ENCODE measurements around the gene ARSG.

The ARSG gene

GRCh38 chr17:68423251-68423650 is 132.0 kb downstream of the ARSG start:
- Histone ChIP-seq H3K79me2 (ENCODE audit: insufficient read depth, low read length) (no peaks in the 10 kb centered on the region), H4K20me1 (ENCODE audit: low read depth, low read length) (no peaks in the 10 kb centered on the region), H3K36me3 (ENCODE audit: low read length) (no peaks in the 10 kb centered on the region), H3K4me3 (ENCODE audit: insufficient read depth, low read length, poor library complexity, severe bottlenecking) (no peak overlapping the region), H2AFZ (ENCODE audit: low read depth, low read length, severe bottlenecking) (no peak overlapping the region), H3K9me2 (replicated peaks; ENCODE audit: insufficient read depth, low read length) (no peaks in the 10 kb centered on the region), H3K27me3 (ENCODE audit: low read length) (no peaks in the 10 kb centered on the region), H3F3A (ENCODE audit: insufficient read depth) (no peaks in the 10 kb centered on the region), H3K27ac (ENCODE audit: low read depth, low read length) (no peak overlapping the region), H3K4me2 (ENCODE audit: low read depth, low read length, poor library complexity, severe bottlenecking) (no peak overlapping the region), H3K9ac (ENCODE audit: low read length) (no peak overlapping the region), H3K9me3 (ENCODE audit: insufficient read depth, low read length) (no peaks in the 10 kb centered on the region)
- TF ChIP-seq EZH2phosphoT487 (conservative IDR thresholded peaks at IDR 0.05; ENCODE audit: low read length) (no peak), CTCF (IDR thresholded peaks at IDR 0.05; ENCODE audit: insufficient read depth, low read length, poor library complexity, severe bottlenecking) (no peak)

DNA sequence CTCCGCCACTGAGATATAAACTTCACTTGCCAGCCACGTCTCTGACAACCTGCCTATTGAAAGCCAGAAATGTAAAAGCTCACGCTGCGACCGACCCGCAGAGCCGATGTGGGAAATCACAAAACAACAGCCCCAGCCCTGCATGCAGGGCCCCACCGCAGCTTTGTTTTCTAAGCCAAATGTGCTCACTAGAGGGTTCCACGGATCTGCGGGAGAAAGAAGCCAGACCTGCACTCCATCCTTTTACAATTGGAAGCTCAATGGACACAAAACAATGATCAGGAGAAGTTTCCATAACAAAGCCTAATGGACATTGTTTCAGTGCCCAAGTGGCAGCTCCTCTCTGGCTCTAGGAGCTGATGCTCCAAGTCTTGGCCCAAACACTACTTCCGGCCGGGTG is 132.9 kb downstream of the ARSG start:
- no peaks in the 10 kb centered on the region for H3K9me3 ChIP-seq (ENCODE audit: insufficient read depth, low read length)
- no peaks in the 10 kb centered on the region for H3K27me3 ChIP-seq (ENCODE audit: low read length)
- H3F3A ChIP-seq (ENCODE audit: insufficient read depth), result no peaks in the 10 kb centered on the region
- H4K20me1 ChIP-seq (ENCODE audit: low read depth, low read length), result no peaks in the 10 kb centered on the region
- H3K79me2 ChIP-seq (ENCODE audit: insufficient read depth, low read length), result no peaks in the 10 kb centered on the region
- no peaks in the 10 kb centered on the region for H3K9me2 ChIP-seq (replicated peaks; ENCODE audit: insufficient read depth, low read length)
- H3K4me3 ChIP-seq (ENCODE audit: insufficient read depth, low read length, poor library complexity, severe bottlenecking), result no peak overlapping the region
- no peak overlapping the region for H3K9ac ChIP-seq (ENCODE audit: low read length)
- TF ChIP-seq EZH2phosphoT487 (conservative IDR thresholded peaks at IDR 0.05; ENCODE audit: low read length) (no peak), CTCF (IDR thresholded peaks at IDR 0.05; ENCODE audit: insufficient read depth, low read length, poor library complexity, severe bottlenecking) (no peak)
- no peak overlapping the region for H3K4me2 ChIP-seq (ENCODE audit: low read depth, low read length, poor library complexity, severe bottlenecking)
- no peak overlapping the region for H2AFZ ChIP-seq (ENCODE audit: low read depth, low read length, severe bottlenecking)
- H3K27ac ChIP-seq (ENCODE audit: low read depth, low read length), result no peak overlapping the region
- H3K36me3 ChIP-seq (ENCODE audit: low read length), result no peaks in the 10 kb centered on the region

GRCh38 chr17:68424861-68425260 is 133.6 kb downstream of the ARSG start:
- no peak overlapping the region for H3K27ac ChIP-seq (ENCODE audit: low read depth, low read length)
- H3K4me2 ChIP-seq (ENCODE audit: low read depth, low read length, poor library complexity, severe bottlenecking), result no peak overlapping the region
- no peaks in the 10 kb centered on the region for H3K9me3 ChIP-seq (ENCODE audit: insufficient read depth, low read length)
- no peaks in the 10 kb centered on the region for H4K20me1 ChIP-seq (ENCODE audit: low read depth, low read length)
- H3F3A ChIP-seq (ENCODE audit: insufficient read depth), result no peaks in the 10 kb centered on the region
- no peaks in the 10 kb centered on the region for H3K36me3 ChIP-seq (ENCODE audit: low read length)
- H3K27me3 ChIP-seq (ENCODE audit: low read length), result no peaks in the 10 kb centered on the region
- no peaks in the 10 kb centered on the region for H3K79me2 ChIP-seq (ENCODE audit: insufficient read depth, low read length)
- H3K9ac ChIP-seq (ENCODE audit: low read length), result no peak overlapping the region
- H2AFZ ChIP-seq (ENCODE audit: low read depth, low read length, severe bottlenecking), result no peak overlapping the region
- H3K9me2 ChIP-seq (replicated peaks; ENCODE audit: insufficient read depth, low read length), result no peaks in the 10 kb centered on the region
- TF ChIP-seq EZH2phosphoT487 (conservative IDR thresholded peaks at IDR 0.05; ENCODE audit: low read length), result no peak
- no peak for TF ChIP-seq CTCF (IDR thresholded peaks at IDR 0.05; ENCODE audit: insufficient read depth, low read length, poor library complexity, severe bottlenecking)
- no peak overlapping the region for H3K4me3 ChIP-seq (ENCODE audit: insufficient read depth, low read length, poor library complexity, severe bottlenecking)

DNA sequence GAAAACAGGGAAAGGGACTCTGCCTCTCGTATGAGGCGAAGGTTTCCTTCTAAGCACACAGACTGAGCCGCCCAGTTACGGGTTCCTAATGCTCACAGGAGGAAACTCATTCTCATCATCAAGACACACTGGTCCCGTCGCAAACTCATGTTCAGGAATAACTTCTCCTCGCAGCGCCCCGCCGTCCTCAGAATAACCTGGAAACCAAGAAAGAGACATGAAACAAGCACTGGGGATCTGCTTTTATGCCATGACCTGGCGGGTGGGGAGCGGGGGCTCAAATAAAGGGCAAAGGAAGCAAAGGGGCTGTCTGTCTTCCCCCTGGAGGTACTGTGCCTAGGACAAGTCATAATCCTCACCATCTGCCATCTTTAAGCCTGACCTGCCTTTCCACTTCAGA is 134.7 kb downstream of the ARSG start:
- Histone ChIP-seq H3K27me3 (ENCODE audit: low read length) (no peaks in the 10 kb centered on the region), H3K27ac (ENCODE audit: low read depth, low read length) (no peak overlapping the region), H3K9me3 (ENCODE audit: insufficient read depth, low read length) (no peaks in the 10 kb centered on the region), H3K79me2 (ENCODE audit: insufficient read depth, low read length) (no peaks in the 10 kb centered on the region), H3K4me2 (ENCODE audit: low read depth, low read length, poor library complexity, severe bottlenecking) (no peak overlapping the region), H3K4me3 (ENCODE audit: insufficient read depth, low read length, poor library complexity, severe bottlenecking) (no peak overlapping the region), H3K9ac (ENCODE audit: low read length) (no peak overlapping the region), H2AFZ (ENCODE audit: low read depth, low read length, severe bottlenecking) (no peak overlapping the region), H3K36me3 (ENCODE audit: low read length) (no peaks in the 10 kb centered on the region), H3F3A (ENCODE audit: insufficient read depth) (no peaks in the 10 kb centered on the region), H4K20me1 (ENCODE audit: low read depth, low read length) (no peaks in the 10 kb centered on the region), H3K9me2 (replicated peaks; ENCODE audit: insufficient read depth, low read length) (no peaks in the 10 kb centered on the region)
- TF ChIP-seq CTCF (IDR thresholded peaks at IDR 0.05; ENCODE audit: insufficient read depth, low read length, poor library complexity, severe bottlenecking) (no peak), EZH2phosphoT487 (conservative IDR thresholded peaks at IDR 0.05; ENCODE audit: low read length) (no peak)

All from SU-DHL-6 (cell line).